T follicular helper cell (primary cell): ENCODE data around the gene CARD9.
"Not testable (repeated sequence)": the region's sequence is repeated elsewhere in the genome, so short reads cannot be mapped to it uniquely, and the experiment has no call there.

Experiments
- DNase-seq: peaks from one replicate; pipeline ENCODE4 v3.0.0-alpha.2; 2020; ENCODE audit warnings: low read depth

Gene CARD9

GRCh38 chr9:136322756-136323330 is 50.6 kb downstream of the CARD9 start:
- DNase-seq: no peak

- DNase-seq: no peak
Measured at GRCh38 chr9:136321561-136321960, 51.9 kb downstream of the CARD9 start.

GRCh38 chr9:136320972-136321371 is 52.5 kb downstream of the CARD9 start:
- not testable (repeated sequence) for DNase-seq

- DNase-seq: not testable (repeated sequence)
Measured at GRCh38 chr9:136319955-136320354, 53.5 kb downstream of the CARD9 start.

- not testable (repeated sequence) for DNase-seq
Measured at GRCh38 chr9:136319244-136319643, 54.2 kb downstream of the CARD9 start.

GRCh38 chr9:136318776-136319241 is 54.7 kb downstream of the CARD9 start:
- DNase-seq: no peak

GRCh38 chr9:136318111-136318775 is 55.2 kb downstream of the CARD9 start:
- DNase-seq: no peak

- no peak for DNase-seq
Measured at GRCh38 chr9:136317695-136318094, 55.8 kb downstream of the CARD9 start.

GRCh38 chr9:136316896-136317676 is 56.4 kb downstream of the CARD9 start:
- no peak for DNase-seq

GRCh38 chr9:136316271-136316751 is 57.2 kb downstream of the CARD9 start:
- DNase-seq: no peak

GRCh38 chr9:136314944-136315343 is 58.5 kb downstream of the CARD9 start:
- no peak for DNase-seq

- DNase-seq: no peak
Measured at GRCh38 chr9:136314056-136314416, 59.4 kb downstream of the CARD9 start.
